Suprapubic skin (tissue), 4 donors: ENCODE data around the gene PRKAG3. TPM values are rescaled to one million over a fixed set of nuclear protein-coding genes. Genes with fewer than 3 reads are reported as not detected.

Experiments used
- DNase-seq, 2 donors: peaks; one replicate each; pipeline ENCODE4 v3.0.0-alpha.2; 2019; ENCODE audit warnings: low spot score in 2 of 2
- H3K27ac ChIP-seq: fragments of 200-600 bp; sonication (generic); one replicate; pipeline ENCODE4 v1.5.1; 2019
- H3K27me3 ChIP-seq: fragments of 200-600 bp; sonication (generic); one replicate; pipeline ENCODE4 v1.5.1; 2019
- H3K36me3 ChIP-seq: fragments of 200-600 bp; sonication (generic); one replicate; pipeline ENCODE4 v1.5.1; 2019
- H3K4me1 ChIP-seq: fragments of 200-600 bp; sonication (generic); one replicate; pipeline ENCODE4 v1.5.1; 2019
- H3K4me3 ChIP-seq: fragments of 200-600 bp; sonication (generic); one replicate; pipeline ENCODE4 v1.5.1; 2019; ENCODE audit warnings: mild to moderate bottlenecking
- H3K9me3 ChIP-seq: fragments of 200-600 bp; sonication (generic); one replicate; pipeline ENCODE4 v1.5.1; 2019
- EP300 ChIP-seq: sonication (generic); formaldehyde crosslinking; IDR thresholded peaks from one replicate; pipeline ENCODE4 v1.6.1; 2017; ENCODE audit warnings: antibody characterized with exemption
- POLR2A ChIP-seq, 2 donors: fragments of 450-650 bp; IDR thresholded peaks; one replicate each; pipeline ENCODE4 v1.6.1; 2017; ENCODE audit warnings: antibody characterized with exemption in 2 of 2, mild to moderate bottlenecking in 2 of 2, moderate library complexity in 2 of 2
- POLR2AphosphoS5 ChIP-seq, 3 donors: sonication (generic); formaldehyde crosslinking; IDR thresholded peaks; one replicate each; pipeline ENCODE4 v1.6.1; 2017; ENCODE audit warnings: antibody characterized with exemption in 3 of 3
- WGBS: methylation state at CpG from one replicate; pipeline ENCODE4 v1.1.5; 2018; 5-methylcytosine and 5-hydroxymethylcytosine counted together
- total RNA-seq, 4 donors: library from RNA; depleted of rRNA; stranded (reverse); fragments of >200 nt; gene quantifications; one replicate each; pipeline ENCODE4 v1.1.0, GENCODE V29; 2016
- TF ChIP-seq, protein P1 (sequence below), 2 donors: fragments of 200-600 bp in 1 of 2; fragments of 450-650 bp in 1 of 2; sonication (generic) in 1 of 2; IDR thresholded peaks; one replicate each; pipeline ENCODE4 v1.5.1; 2016 to 2019; ENCODE audit warnings: antibody characterized with exemption in 2 of 2, mild to moderate bottlenecking in 1 of 2, moderate library complexity in 1 of 2

PRKAG3 gene
- total RNA-seq, 4 donors from 2014 or later: 0.26 TPM; not detected in 3

DNA sequence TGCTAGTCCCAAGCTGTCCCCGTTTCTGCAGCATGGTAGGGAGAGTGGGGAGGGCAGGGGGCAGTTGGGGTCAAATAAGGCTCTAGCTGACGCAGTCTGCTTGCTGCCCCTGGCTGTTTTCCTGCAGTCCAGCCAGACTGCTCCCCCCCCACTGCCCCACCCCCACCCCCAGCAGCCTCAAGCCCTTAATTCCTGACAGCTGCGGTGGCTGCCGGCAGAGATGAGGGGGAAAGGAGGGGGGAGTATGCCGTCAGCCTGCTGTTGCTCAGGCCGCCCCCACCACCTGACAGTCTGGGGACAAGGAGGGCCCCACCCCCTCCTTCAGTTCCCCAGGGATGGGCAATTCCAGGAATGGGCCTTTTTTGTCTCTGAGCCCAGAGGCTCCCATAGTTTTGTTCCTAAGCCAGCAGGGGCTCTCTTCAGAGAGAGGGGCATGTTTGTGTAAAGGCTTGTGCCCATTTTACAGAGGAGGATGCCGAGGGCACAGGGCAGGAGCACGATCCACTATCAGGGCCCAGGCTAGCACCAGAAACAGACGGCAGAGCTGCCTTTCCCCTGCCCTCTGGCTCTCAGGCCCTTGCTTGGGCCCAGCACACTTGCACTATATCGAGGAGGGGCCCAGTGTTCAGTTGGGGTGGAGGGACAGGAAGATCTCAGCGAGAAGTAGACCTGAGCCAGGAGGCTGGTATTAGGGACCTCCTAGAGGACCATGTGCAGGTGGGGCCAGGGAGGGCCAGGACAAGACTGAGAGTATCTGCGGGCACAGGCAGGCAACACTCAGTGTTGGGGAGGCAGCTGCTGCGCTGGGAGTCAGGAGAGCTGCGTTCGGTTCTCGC lies 47.5 kb upstream of the PRKAG3 start:
- Histone ChIP-seq H3K9me3 (no peaks in the 10 kb centered on the region), H3K4me1 (peaks cover 46% of the 10 kb centered on the region), H3K36me3 (no peaks in the 10 kb centered on the region), H3K27ac (no peak overlapping the region), H3K27me3 (peaks cover 68% of the 10 kb centered on the region), H3K4me3 (no peak overlapping the region)
- WGBS: 43% methylated on average over 14 of the region's 16 CpGs
- no peak for TF ChIP-seq POLR2A (IDR thresholded peaks at IDR 0.05)
- TF ChIP-seq EP300: no peak
- TF ChIP-seq POLR2AphosphoS5 (IDR thresholded peaks at IDR 0.05): no peak
- TF ChIP-seq, protein P1, sequence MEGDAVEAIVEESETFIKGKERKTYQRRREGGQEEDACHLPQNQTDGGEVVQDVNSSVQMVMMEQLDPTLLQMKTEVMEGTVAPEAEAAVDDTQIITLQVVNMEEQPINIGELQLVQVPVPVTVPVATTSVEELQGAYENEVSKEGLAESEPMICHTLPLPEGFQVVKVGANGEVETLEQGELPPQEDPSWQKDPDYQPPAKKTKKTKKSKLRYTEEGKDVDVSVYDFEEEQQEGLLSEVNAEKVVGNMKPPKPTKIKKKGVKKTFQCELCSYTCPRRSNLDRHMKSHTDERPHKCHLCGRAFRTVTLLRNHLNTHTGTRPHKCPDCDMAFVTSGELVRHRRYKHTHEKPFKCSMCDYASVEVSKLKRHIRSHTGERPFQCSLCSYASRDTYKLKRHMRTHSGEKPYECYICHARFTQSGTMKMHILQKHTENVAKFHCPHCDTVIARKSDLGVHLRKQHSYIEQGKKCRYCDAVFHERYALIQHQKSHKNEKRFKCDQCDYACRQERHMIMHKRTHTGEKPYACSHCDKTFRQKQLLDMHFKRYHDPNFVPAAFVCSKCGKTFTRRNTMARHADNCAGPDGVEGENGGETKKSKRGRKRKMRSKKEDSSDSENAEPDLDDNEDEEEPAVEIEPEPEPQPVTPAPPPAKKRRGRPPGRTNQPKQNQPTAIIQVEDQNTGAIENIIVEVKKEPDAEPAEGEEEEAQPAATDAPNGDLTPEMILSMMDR (IDR thresholded peaks at IDR 0.05): no peak
- DNase-seq: no peak

DNA sequence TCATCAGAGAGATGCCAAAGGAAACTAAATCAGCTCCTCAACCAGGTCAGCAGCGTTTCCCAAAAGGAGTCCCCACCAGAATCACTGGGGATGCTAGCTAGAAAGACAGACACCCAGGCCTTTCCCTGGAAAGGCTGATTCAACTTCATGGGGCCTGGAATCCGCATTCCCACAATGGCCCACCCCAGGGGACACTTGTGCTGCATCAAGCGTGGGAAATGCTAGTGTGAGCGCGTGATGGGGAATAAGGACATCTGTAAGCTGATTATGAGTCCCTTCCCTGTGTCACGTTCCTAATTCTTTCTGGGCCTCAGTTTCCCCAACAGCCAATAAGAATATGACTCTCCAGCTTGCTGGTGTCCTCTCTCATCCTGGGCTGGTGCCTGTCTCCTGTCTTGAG lies 46.9 kb upstream of the PRKAG3 start:
- Histone ChIP-seq H3K4me1 (peaks cover 40% of the 10 kb centered on the region), H3K4me3 (no peak overlapping the region), H3K9me3 (no peaks in the 10 kb centered on the region), H3K27me3 (peaks cover 70% of the 10 kb centered on the region), H3K36me3 (no peaks in the 10 kb centered on the region), H3K27ac (no peak overlapping the region)
- DNase-seq: no peak
- no peak for TF ChIP-seq POLR2AphosphoS5 (IDR thresholded peaks at IDR 0.05)
- TF ChIP-seq, protein P1 (IDR thresholded peaks at IDR 0.05): no peak
- TF ChIP-seq POLR2A (IDR thresholded peaks at IDR 0.05): no peak
- no peak for TF ChIP-seq EP300
- 88% methylated on average over 6 of the region's 6 CpGs for WGBS

DNA sequence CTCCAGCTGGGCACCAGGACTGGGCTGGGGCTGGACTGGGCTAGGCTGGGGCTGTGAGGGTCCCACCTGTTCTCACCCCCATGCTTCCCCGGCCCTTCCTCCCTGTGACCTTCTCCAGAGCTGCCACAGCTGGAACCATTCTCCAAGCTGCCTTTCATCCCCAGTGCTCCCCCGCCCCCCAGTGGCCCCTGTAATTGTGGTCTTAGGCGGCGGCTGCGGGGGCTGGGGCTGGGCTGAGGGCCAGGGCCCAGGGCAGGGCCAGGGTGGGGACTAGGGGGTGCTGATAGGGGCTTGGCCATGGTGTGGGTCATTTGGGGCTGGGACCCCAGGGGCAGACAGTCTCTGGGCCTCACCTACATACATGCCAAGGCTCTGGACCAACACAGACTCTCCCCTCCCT lies 46.3 kb upstream of the PRKAG3 start:
- WGBS: 57% methylated on average over 1 of the region's 5 CpGs
- DNase-seq: no peak
- H3K27me3 ChIP-seq: peaks cover 76% of the 10 kb centered on the region
- TF ChIP-seq EP300 (no peak), POLR2A (IDR thresholded peaks at IDR 0.05) (no peak), POLR2AphosphoS5 (IDR thresholded peaks at IDR 0.05) (no peak)
- TF ChIP-seq, protein P1 (IDR thresholded peaks at IDR 0.05): no peak
- H3K36me3 ChIP-seq: no peaks in the 10 kb centered on the region
- no peak overlapping the region for H3K27ac ChIP-seq
- H3K9me3 ChIP-seq: no peaks in the 10 kb centered on the region
- peaks cover 34% of the 10 kb centered on the region for H3K4me1 ChIP-seq
- H3K4me3 ChIP-seq: no peak overlapping the region

DNA sequence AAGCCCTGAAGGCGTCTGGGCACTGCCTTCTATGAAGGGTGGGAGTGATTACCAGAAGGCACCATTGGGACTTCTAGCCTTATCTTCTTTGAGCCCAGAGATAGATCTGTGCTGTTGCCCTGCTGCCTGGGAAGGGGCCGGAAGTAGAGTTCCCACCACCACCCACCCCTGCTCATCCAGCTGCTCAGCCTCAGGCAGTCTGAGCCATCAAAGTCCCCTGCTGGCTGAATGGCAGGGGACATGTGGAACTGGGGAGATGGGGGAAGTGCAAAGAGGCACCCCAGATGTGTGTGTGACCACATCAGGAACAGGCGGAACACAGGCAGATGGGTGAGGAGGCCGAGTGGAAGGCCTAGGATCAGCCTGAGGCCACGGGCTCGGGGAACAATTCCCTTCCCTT lies 45.7 kb upstream of the PRKAG3 start:
- peaks cover 82% of the 10 kb centered on the region for H3K27me3 ChIP-seq

More for the DNA sequence above, 45.7 kb upstream of the PRKAG3 start:
- Histone ChIP-seq H3K4me1 (peaks cover 28% of the 10 kb centered on the region), H3K9me3 (no peaks in the 10 kb centered on the region), H3K27ac (no peak overlapping the region), H3K4me3 (no peak overlapping the region), H3K36me3 (no peaks in the 10 kb centered on the region)
- DNase-seq: no peak
- TF ChIP-seq POLR2A (IDR thresholded peaks at IDR 0.05): no peak
- TF ChIP-seq, protein P1 (IDR thresholded peaks at IDR 0.05): no peak
- no peak for TF ChIP-seq EP300
- TF ChIP-seq POLR2AphosphoS5 (IDR thresholded peaks at IDR 0.05): no peak
- WGBS: 74% methylated on average over 5 of the region's 6 CpGs
